HG02571 (cell line): ENCODE results near the gene POPDC3.

Source experiments
- ATAC-seq: cut with Tn5 transposase; IDR thresholded peaks from one replicate; pipeline ENCODE4 v1.9.1; 2021; ENCODE audit warnings: mild to moderate bottlenecking, moderate library complexity; ENCODE audit not compliant: unreplicated experiment

The POPDC3 gene

DNA sequence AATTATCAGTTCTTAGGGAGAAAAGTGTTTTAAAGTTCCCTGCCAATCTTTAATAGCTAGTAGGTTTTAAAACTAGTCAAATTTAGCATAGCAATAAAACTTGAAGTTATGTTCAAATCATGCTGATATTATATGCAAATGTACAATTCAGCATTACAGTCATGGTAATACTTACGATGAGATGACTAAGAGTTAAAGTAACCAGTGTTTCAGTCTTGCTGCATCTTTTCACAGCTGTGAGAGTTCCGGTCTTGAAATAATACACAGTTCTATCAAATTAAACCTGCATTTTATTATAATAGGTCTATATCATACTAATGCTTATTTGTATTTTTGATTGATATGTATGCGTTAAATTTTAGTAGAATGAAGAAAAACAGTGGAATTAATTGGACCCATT lies 26.1 kb downstream of the POPDC3 start:
- no peak for ATAC-seq

DNA sequence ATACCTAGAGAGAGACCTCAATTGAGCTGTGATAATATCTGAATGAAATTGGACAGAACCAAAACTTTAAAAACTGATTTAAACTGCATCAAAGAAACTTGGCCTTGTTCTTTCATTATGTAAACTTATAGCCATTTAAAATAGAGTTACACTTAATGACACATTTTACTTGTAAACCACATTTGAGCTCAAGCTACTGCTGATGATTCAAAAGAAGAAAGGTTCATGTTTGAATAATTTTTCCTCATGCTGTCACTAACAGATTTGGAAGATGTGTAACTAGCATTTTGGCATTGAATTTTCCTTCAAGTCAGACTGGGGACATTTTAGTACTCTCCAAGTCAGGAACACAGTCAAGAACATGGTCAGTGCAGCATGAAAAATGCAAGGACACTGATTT lies 26.9 kb downstream of the POPDC3 start:
- no peak for ATAC-seq

DNA sequence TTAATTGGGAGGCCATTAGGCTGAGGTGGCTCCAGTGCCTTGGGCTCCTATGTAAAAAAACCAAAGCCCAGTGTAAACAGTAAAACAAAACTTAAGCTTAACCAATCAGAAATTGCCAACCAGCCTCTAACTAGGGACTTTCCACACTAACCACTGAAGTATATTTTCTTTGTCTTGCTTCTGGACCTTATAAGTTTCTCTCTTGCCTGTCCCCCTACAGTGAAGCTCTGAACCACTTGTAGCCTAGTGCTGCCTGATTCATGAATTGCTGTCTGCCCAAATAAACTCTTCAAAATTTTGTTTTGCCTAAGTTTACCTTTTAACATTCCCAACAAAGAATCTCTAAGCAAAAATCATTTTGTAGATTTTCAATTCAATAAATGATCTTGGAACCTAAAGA lies 28.2 kb downstream of the POPDC3 start:
- ATAC-seq, result no peak

GRCh38 chr6:105138141-105138540 lies 41.7 kb downstream of the POPDC3 start:
- ATAC-seq, result no peak

GRCh38 chr6:105137388-105137787 lies 42.4 kb downstream of the POPDC3 start:
- no peak for ATAC-seq

DNA sequence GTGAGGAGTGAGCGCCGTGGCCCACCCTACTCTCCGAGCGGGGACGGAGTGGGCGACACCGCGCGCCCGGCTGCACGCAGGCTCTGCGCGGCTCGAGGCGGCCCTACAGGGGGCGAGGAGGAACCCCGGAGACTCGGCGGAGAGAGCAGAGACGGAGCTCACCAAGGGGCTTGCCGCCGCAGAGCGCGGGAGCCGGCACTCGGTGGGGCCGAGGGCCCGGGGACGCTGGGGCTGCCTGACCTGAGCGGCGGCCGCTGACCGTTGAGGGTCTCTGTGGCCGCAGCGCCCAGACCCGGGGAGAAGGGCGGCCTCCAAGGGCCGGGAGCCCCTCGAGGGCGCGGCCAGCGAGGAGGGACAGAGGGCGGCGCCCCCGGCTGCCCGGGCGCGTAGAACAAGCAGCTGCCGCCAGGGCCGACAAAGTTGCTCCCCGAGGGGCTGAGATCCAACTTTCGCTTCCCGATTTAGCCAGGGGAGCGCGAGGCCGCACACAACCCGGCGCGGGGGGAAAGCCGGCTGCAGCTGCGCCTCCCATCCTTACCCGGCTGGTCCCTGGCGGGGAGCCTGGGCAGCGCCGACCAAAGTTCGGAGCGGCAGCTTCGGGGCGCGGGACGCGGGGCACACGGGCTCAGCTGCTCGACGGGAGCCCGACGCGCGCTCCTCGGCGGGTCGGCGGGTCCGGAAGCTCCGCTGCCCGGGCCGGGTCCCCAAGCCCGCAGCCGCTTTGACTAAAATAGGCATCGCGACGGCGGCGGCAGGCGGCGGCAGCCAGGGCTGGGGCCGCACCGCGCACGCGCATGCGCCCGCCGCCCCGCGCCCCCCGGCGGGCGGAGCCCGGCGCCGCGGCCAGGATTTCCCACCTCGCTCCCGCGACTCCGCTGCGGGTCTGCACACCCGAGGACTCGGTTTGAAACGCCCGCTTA lies 43.1 kb downstream of the POPDC3 start:
- ATAC-seq, result no peak

GRCh38 chr6:105135907-105136430 lies 43.8 kb downstream of the POPDC3 start:
- ATAC-seq, result no peak

DNA sequence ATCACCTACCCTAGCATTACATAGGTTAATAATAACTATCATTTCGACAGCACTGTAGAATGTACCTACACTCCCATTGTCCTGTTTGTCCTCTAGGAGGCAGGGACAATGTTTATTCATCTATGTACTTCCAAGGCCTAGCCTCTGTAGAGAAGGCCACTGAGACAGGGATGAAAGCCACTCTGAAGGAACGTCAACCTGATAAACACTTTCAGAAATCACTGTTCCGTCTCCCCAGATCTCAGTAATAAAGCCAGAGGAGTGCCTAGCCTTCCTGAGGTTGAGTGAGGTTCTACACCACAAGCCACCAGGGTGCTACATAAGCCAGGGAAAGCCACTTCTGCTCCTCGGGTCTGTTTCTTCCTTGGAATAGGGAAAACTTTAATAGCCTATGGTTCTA lies 44.8 kb downstream of the POPDC3 start:
- no peak for ATAC-seq

DNA sequence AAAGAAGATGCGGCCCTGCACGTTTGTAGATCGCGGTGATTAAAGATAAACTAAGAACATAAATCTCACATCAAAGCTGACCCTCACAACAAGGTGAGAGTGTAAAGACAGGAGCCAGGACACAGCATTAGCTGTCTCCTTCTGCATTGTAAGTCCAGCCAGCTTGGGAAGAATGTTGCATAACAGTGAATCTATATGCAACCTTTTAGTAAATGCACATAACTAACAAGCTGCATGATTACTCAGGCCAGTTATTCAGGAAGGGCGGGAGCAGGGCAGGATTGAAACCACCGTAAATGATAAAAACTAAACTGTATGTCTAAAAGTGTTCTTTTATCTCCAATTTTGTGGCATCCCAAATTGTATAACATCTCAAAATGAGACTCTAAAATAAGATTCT lies 57.1 kb downstream of the POPDC3 start:
- ATAC-seq, result no peak

DNA sequence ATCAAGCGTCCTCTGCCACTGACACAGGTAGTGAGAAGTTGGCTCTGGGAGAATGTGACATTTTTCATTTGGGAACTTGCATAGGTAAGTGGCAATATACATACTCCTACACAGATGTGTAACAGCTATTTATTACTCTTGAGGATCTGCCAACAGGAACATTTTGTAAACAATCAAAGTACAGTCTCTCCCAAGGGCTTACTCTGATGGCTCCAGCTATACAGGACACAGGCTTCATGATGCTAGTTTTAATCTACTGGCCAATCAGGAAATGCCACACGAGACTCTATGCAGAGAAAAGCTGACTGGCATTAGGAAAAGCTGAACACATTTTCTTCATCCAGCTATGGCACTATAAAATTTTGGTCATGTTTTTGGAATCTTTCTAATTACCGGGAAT lies 57.8 kb downstream of the POPDC3 start:
- no peak for ATAC-seq

DNA sequence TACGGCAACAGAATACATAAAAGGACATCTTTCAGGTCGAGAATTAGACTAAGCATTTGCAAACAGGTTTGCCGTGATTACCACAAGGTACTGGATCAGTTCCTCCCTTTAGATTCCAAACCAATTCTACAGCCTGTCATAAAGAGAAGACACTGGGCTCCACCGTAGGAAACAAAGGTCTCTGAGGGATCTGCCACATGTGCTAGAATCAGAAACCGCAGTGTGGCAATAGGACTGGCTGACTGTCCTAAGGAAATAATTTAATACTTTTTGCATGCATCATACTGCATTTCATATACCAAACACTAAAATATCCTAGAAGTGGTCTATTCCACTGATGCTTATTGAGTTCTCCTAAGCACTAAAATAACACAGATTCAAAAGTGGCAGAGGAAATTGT lies 59.2 kb downstream of the POPDC3 start:
- ATAC-seq, result no peak

- no peak for ATAC-seq
Measured at GRCh38 chr6:105116150-105116549, 63.7 kb downstream of the POPDC3 start.

DNA sequence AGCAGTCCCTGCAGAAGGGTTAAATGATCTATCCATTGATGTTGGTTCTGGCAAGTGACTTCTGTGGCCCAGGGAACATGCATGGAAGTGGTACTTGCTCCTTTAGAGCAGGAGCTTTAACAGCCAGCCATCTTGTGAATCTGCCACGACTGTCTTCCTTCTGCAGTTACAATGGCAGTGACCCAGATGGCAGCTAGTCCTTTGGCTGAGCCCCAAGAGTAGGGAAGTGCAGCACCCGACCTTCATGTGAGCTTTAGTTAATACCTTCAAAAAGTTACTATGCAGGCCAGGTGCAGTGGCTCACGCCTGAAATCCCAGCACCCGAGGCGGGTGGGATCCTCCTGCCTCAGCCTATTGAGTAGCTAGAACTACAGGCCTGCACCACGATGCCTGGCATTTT lies 66.4 kb downstream of the POPDC3 start:
- no peak for ATAC-seq

GRCh38 chr6:105112577-105112976 lies 67.2 kb downstream of the POPDC3 start:
- no peak for ATAC-seq

- ATAC-seq, result no peak
Measured at GRCh38 chr6:105111871-105112270, 67.9 kb downstream of the POPDC3 start.

DNA sequence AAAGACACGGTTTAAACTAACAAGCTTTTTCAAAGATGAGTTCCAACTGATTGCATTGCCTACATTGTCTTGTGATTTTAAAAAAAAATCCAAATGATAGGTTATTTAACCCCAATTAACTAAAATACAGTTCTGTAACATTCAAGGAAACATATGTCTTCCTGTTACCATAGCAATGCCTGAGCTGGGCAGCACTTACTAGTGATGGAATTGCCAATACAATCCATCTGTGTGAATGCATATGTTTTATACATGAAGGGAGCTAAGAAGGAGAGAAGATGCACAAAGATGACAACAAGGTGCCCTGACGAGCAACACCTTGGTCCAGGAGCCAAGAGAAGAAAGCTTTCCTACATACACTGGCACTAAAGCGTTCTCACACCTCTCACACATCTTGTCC lies 68.7 kb downstream of the POPDC3 start:
- ATAC-seq, result no peak

- ATAC-seq, result no peak
Measured at GRCh38 chr6:105109955-105110895, 69.6 kb downstream of the POPDC3 start.

DNA sequence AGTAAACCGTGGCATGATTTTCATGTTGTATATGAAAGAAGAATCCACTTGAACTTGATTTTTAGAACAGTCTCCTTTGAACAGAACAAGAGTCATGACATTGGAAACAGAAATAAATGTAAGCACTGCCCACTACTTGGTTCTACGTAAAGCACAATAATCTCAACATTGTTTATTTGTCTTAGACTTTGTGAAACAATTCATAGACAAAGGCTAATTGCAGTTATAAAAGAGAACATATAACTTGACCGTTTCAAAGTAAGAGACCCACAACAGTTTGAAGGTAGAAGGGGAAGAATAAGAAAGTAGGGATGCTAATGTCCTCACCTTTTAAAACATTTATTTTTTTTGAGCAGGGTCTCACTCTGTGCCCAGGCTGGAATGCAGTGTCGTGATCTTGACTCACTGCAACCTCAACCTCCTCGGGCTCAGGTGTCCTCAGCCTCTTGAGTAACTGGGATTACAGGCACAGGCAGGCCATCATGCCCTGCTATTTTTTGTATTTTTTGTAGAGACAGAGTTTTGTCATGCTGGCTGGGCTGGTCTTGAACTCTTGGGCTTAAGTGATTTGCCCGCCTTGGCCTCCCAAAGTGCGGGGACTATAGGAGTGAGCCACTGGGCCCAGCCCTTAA lies 71.1 kb downstream of the POPDC3 start:
- ATAC-seq, result no peak
